HepG2 (cell line): ENCODE data around the gene STX8. TPM values are rescaled to one million over a fixed set of nuclear protein-coding genes. Genes with fewer than 3 reads are reported as not detected.

Experiments used
- ATAC-seq: fragments of 200-7000 bp; cut with Tn5 transposase; 3 replicates; pipeline ENCODE4 v1.9.1; 2020; ENCODE audit warnings: mild to moderate bottlenecking, moderate library complexity
- BruUV-seq: library from RNA; stranded (reverse); fragments of 400-500 nt; replicated peaks from 2 replicates; lab custom pipeline; 2021; lab: Mats Ljungman, UMichigan
- CTCF ChIA-PET: fragments of 300-600 bp; formaldehyde crosslinking; extraction: SDS; loops from one replicate; lab custom pipeline; 2021; ENCODE audit warnings: low total read pairs, inconsistent platforms, low intra/inter-chr PET ratio; lab: Yijun Ruan, JAX
- POLR2A ChIA-PET: fragments of 350-600 bp; sonication (Branson Sonifier 250); formaldehyde crosslinking; loops from one replicate; lab custom pipeline; 2020; ENCODE audit warnings: antibody characterized with exemption, inconsistent platforms; lab: Yijun Ruan, JAX
- DNase-seq: peaks from one replicate; pipeline ENCODE4 v3.0.0-alpha.2; 2015; ENCODE audit warnings: low spot score
- FAIRE-seq: peaks from 3 replicates; lab custom pipeline; 2011; peaks lifted over from hg19 to GRCh38; lab: Jason Lieb, UNC
- H2AFZ ChIP-seq: one replicate; pipeline ENCODE4 v1.6.1; 2011; ENCODE audit warnings: low read length, inconsistent platforms
- H3K27ac ChIP-seq: fragments of 300-600 bp; 3 replicates; pipeline ENCODE4 v1.8.0; 2011; ENCODE audit warnings: mixed run types, mild to moderate bottlenecking, mixed read lengths, low read length, inconsistent platforms; ENCODE audit not compliant: insufficient read depth; ENCODE audit errors: extremely low read length
- H3K27me3 ChIP-seq, 2 experiments: fragments of 200-600 bp in 1 of 2; 2 replicates in 1 of 2; 3 replicates in 1 of 2; pipeline versions ENCODE4 v1.6.0 to v1.8.0; 2011; ENCODE audit warnings: low read length in 2 of 2, mild to moderate bottlenecking in 2 of 2, moderate library complexity in 2 of 2, inconsistent platforms in 1 of 2; ENCODE audit not compliant: insufficient read depth in 2 of 2, control insufficient read depth in 1 of 2
- H3K36me3 ChIP-seq, 2 experiments: fragments of 200-600 bp in 1 of 2; replicated peaks in 1 of 2; 2 replicates in 1 of 2; 3 replicates in 1 of 2; pipeline versions ENCODE4 v1.5.1 to v1.8.0; 2011; ENCODE audit warnings: low read length in 2 of 2, inconsistent platforms in 1 of 2; ENCODE audit not compliant: insufficient read depth in 2 of 2, control insufficient read depth in 1 of 2
- H3K4me1 ChIP-seq: 2 replicates; pipeline ENCODE4 v1.5.1; 2012; ENCODE audit warnings: low read length, inconsistent platforms; ENCODE audit not compliant: insufficient read depth
- H3K4me2 ChIP-seq: 2 replicates; pipeline ENCODE4 v1.6.0; 2011; ENCODE audit warnings: low read depth, low read length, inconsistent platforms
- H3K4me3 ChIP-seq, 3 experiments: fragments of 200-600 bp in 1 of 3; sonication (generic), shearing (Covaris generic) in 1 of 3; replicated peaks in 1 of 3; 2 replicates each; pipeline ENCODE4 v1.5.1; 2011 to 2016; ENCODE audit warnings: low read length in 3 of 3, inconsistent platforms in 2 of 3, low read depth in 2 of 3, mild to moderate bottlenecking in 2 of 3, control low read depth in 1 of 3, mixed read lengths in 1 of 3; ENCODE audit not compliant: insufficient read depth in 1 of 3
- H3K79me2 ChIP-seq: one replicate; pipeline ENCODE4 v1.6.1; 2011; ENCODE audit warnings: low read length, inconsistent platforms; ENCODE audit not compliant: insufficient read depth
- H3K9ac ChIP-seq: 2 replicates; pipeline ENCODE4 v1.6.0; 2011; ENCODE audit warnings: mild to moderate bottlenecking, low read depth, low read length, inconsistent platforms; ENCODE audit not compliant: insufficient read depth
- H3K9me3 ChIP-seq: 2 replicates; pipeline ENCODE4 v1.5.1; 2012; ENCODE audit warnings: mild to moderate bottlenecking, low read length
- H4K20me1 ChIP-seq: 2 replicates; pipeline ENCODE4 v1.6.0; 2011; ENCODE audit warnings: inconsistent platforms, mild to moderate bottlenecking, low read length, moderate library complexity; ENCODE audit not compliant: insufficient read depth
- ARHGAP35 ChIP-seq: sonication (generic); formaldehyde crosslinking; IDR thresholded peaks from 2 replicates; pipeline ENCODE4 v1.9.0; 2022; ENCODE audit warnings: mild to moderate bottlenecking, inconsistent platforms, moderate library complexity, missing genetic modification reagents, borderline replicate concordance
- EED ChIP-seq: sonication (generic); formaldehyde crosslinking; IDR thresholded peaks from 2 replicates; pipeline ENCODE4 v1.5.0; 2020; ENCODE audit warnings: mild to moderate bottlenecking, missing genetic modification reagents
- EP300 ChIP-seq, 3 experiments: sonication (generic) in 1 of 3; formaldehyde crosslinking in 1 of 3; IDR thresholded peaks; 2 replicates each; pipeline versions ENCODE4 v1.5.1 to v1.6.1; 2011 to 2020; ENCODE audit warnings: low read depth in 2 of 3, low read length in 2 of 3, borderline replicate concordance in 1 of 3, improper control_type of control experiment in 1 of 3, mild to moderate bottlenecking in 1 of 3, missing genetic modification reagents in 1 of 3, moderate library complexity in 1 of 3
- HDAC2 ChIP-seq: sonication (generic); formaldehyde crosslinking; IDR thresholded peaks from 2 replicates; pipeline ENCODE4 v1.4.0; 2020; ENCODE audit warnings: missing genetic modification reagents
- JARID2 ChIP-seq: sonication (generic); formaldehyde crosslinking; IDR thresholded peaks from 2 replicates; pipeline ENCODE4 v1.8.1; 2023; ENCODE audit warnings: missing genetic modification reagents, inconsistent platforms; ENCODE audit not compliant: insufficient replicate concordance
- POLR2G ChIP-seq: fragments of 200-400 bp; formaldehyde crosslinking; IDR thresholded peaks from 2 replicates; pipeline ENCODE4 v1.6.1; 2018; ENCODE audit warnings: mild to moderate bottlenecking, low read depth, low read length, moderate library complexity
- RARG ChIP-seq: sonication (generic); formaldehyde crosslinking; IDR thresholded peaks from 2 replicates; pipeline ENCODE4 v1.4.0; 2020; ENCODE audit warnings: low read depth, mild to moderate bottlenecking, missing genetic modification reagents
- ZMAT3 ChIP-seq: sonication (generic); formaldehyde crosslinking; conservative IDR thresholded peaks from 2 replicates; pipeline ENCODE4 v1.7.0; 2021; ENCODE audit warnings: missing genetic modification reagents
- ZNF7 ChIP-seq: IDR thresholded peaks from 2 replicates; pipeline ENCODE4 v1.6.1; 2016; ENCODE audit warnings: missing biosample characterization, missing genetic modification reagents
- ZNF737 ChIP-seq: sonication (generic); formaldehyde crosslinking; IDR thresholded peaks from 2 replicates; pipeline ENCODE4 v1.5.0; 2020; ENCODE audit warnings: missing genetic modification reagents, mild to moderate bottlenecking, borderline replicate concordance
- ZNF747 ChIP-seq: sonication (generic); formaldehyde crosslinking; IDR thresholded peaks from 2 replicates; pipeline ENCODE4 v1.8.1; 2023; ENCODE audit warnings: missing genetic modification reagents, mild to moderate bottlenecking, borderline replicate concordance
- ZNF766 ChIP-seq: sonication (generic); formaldehyde crosslinking; IDR thresholded peaks from 2 replicates; pipeline ENCODE4 v1.5.0; 2020; ENCODE audit warnings: missing genetic modification reagents, borderline replicate concordance
- WGBS: methylation state at CpG from one replicate; pipeline ENCODE4 v1.1.6; 2017; ENCODE audit warnings: low lambda C conversion rate; 5-methylcytosine and 5-hydroxymethylcytosine counted together
- in situ Hi-C: cut with HindIII; loops from 2 replicates; pipeline ENCODE4 v1.10.0; 2017; ENCODE audit warnings: low pct_unique_long_range_greater_than_20kb; ENCODE audit not compliant: extremely low pct_ligation_motif_present
- intact Hi-C: fragments of 100-400 bp; cut with micrococcal nuclease; formaldehyde crosslinking; loops from one replicate; pipeline ENCODE4 v1.10.0; 2022; ENCODE audit not compliant: unreplicated experiment
- polyA plus RNA-seq, 8 experiments: library from polyadenylated mRNA; depleted of rRNA in 3 of 8; stranded (reverse) in 7 of 8; unstranded in 1 of 8; fragments of >200 nt; fragmentation: Illumina TruSeq in 4 of 8; extraction: Trizol in 4 of 8; gene quantifications; 2 replicates each; pipeline versions ENCODE4 v1.2.1 to v1.2.3, GENCODE V29; 2011 to 2016; ENCODE audit warnings: low read depth in 4 of 8, missing spikeins in 1 of 8, mixed read lengths in 1 of 8; ENCODE audit not compliant: insufficient read depth in 1 of 8
- total RNA-seq, 5 experiments: library from RNA; depleted of rRNA; stranded (reverse); fragments of >200 nt; fragmentation: Illumina TruSeq; extraction: Trizol; gene quantifications; 2 replicates each; pipeline ENCODE4 v1.2.3, GENCODE V29; 2016; ENCODE audit warnings: low read depth in 1 of 5
- TF ChIP-seq, protein P1 (sequence below): sonication (generic); formaldehyde crosslinking; IDR thresholded peaks from 2 replicates; pipeline ENCODE4 v1.8.0; 2022; ENCODE audit warnings: missing genetic modification reagents, low read depth, mild to moderate bottlenecking, borderline replicate concordance
- TF ChIP-seq, protein P2 (sequence below): sonication (generic); formaldehyde crosslinking; IDR thresholded peaks from 2 replicates; pipeline ENCODE4 v1.5.1; 2020; ENCODE audit warnings: mild to moderate bottlenecking, missing genetic modification reagents, moderate library complexity
- TF ChIP-seq, protein P3 (sequence below): sonication (generic); formaldehyde crosslinking; IDR thresholded peaks from 2 replicates; pipeline ENCODE4 v1.4.0; 2020; ENCODE audit warnings: missing genetic modification reagents, borderline replicate concordance

STX8 gene
- total and polyA plus RNA-seq, 2 of the 13 experiments (the other 11 are each of a cell fraction or from before 2014, with no cell fraction given), result 36.4 to 53.6 TPM

DNA sequence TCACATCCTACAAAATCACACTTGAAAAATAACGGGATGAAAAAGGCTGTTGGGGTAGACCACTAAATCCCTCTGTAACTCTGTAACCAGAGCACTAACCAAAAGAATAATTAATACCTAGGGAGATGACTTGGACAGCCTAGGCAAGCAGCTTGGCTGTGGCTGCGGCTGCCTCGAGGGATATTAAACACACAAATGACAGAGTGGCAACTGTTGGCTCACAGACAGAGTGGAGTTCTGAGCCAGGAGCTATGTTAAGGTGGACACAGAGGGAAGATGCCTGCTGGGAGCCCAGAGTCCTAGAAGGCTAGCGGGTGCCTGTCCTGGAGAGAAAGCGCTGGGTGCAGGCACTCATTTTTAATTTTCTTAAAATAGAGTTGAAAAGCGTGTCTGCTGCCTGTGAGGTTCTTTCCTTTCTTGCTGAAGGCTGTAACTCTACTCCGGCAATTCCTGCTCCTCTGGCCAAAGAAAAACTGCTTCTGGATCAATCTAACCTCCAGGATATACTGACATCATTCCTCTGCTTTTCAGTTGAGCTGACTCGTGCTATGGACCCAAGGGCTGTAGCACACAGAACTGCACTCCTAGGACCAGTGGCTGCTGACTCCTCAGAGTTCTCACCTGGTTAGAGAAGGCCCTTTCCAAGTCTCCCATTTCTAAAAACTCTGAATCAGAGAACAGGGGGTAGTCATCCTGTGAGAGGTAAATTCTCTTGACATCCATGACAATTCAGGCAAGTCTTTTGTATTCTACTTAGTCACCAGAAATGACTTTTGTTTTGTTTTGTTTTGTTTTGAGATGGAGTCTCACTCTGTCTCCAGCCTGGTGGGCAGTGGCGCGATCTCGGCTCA, 147.9 kb downstream of the STX8 start:
- 93% methylated on average over 11 of the region's 11 CpGs for WGBS
- no peak overlapping the region for H3K4me3 ChIP-seq
- TF ChIP-seq EP300 (IDR thresholded peaks at IDR 0.05; ENCODE audit: low read depth in 2 of 2, low read length in 2 of 2) (no peak), EP300 (CRISPR knock-in tag; IDR thresholded peaks at IDR 0.05; ENCODE audit: borderline replicate concordance) (no peak), POLR2G (no peak), ZNF747 (no peak), ARHGAP35 (CRISPR knock-in tag) (no peak), ZNF766 (CRISPR knock-in tag) (no peak), HDAC2 (no peak), JARID2 (CRISPR knock-in tag) (no peak), RARG (no peak), EED (CRISPR knock-in tag) (no peak), ZMAT3 (CRISPR knock-in tag) (no peak), ZNF737 (CRISPR knock-in tag) (no peak), ZNF7 (CRISPR knock-in tag) (no peak)
- TF ChIP-seq, protein P1, sequence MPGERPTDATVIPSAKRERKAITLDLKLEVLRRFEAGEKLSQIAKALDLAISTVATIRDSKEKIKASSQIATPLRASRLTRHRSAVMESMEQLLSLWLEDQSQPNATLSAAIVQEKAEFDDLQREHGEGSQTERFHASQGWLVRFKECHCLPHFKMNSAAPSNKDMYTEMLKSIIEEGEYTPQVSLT (CRISPR knock-in tag), result no peak
- TF ChIP-seq, protein P2, sequence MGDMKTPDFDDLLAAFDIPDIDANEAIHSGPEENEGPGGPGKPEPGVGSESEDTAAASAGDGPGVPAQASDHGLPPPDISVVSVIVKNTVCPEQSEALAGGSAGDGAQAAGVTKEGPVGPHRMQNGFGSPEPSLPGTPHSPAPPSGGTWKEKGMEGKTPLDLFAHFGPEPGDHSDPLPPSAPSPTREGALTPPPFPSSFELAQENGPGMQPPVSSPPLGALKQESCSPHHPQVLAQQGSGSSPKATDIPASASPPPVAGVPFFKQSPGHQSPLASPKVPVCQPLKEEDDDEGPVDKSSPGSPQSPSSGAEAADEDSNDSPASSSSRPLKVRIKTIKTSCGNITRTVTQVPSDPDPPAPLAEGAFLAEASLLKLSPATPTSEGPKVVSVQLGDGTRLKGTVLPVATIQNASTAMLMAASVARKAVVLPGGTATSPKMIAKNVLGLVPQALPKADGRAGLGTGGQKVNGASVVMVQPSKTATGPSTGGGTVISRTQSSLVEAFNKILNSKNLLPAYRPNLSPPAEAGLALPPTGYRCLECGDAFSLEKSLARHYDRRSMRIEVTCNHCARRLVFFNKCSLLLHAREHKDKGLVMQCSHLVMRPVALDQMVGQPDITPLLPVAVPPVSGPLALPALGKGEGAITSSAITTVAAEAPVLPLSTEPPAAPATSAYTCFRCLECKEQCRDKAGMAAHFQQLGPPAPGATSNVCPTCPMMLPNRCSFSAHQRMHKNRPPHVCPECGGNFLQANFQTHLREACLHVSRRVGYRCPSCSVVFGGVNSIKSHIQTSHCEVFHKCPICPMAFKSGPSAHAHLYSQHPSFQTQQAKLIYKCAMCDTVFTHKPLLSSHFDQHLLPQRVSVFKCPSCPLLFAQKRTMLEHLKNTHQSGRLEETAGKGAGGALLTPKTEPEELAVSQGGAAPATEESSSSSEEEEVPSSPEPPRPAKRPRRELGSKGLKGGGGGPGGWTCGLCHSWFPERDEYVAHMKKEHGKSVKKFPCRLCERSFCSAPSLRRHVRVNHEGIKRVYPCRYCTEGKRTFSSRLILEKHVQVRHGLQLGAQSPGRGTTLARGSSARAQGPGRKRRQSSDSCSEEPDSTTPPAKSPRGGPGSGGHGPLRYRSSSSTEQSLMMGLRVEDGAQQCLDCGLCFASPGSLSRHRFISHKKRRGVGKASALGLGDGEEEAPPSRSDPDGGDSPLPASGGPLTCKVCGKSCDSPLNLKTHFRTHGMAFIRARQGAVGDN (CRISPR knock-in tag), result no peak
- TF ChIP-seq, protein P3, sequence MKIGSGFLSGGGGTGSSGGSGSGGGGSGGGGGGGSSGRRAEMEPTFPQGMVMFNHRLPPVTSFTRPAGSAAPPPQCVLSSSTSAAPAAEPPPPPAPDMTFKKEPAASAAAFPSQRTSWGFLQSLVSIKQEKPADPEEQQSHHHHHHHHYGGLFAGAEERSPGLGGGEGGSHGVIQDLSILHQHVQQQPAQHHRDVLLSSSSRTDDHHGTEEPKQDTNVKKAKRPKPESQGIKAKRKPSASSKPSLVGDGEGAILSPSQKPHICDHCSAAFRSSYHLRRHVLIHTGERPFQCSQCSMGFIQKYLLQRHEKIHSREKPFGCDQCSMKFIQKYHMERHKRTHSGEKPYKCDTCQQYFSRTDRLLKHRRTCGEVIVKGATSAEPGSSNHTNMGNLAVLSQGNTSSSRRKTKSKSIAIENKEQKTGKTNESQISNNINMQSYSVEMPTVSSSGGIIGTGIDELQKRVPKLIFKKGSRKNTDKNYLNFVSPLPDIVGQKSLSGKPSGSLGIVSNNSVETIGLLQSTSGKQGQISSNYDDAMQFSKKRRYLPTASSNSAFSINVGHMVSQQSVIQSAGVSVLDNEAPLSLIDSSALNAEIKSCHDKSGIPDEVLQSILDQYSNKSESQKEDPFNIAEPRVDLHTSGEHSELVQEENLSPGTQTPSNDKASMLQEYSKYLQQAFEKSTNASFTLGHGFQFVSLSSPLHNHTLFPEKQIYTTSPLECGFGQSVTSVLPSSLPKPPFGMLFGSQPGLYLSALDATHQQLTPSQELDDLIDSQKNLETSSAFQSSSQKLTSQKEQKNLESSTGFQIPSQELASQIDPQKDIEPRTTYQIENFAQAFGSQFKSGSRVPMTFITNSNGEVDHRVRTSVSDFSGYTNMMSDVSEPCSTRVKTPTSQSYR (CRISPR knock-in tag), result no peak

More for the DNA sequence above, 147.9 kb downstream of the STX8 start:
- no peak overlapping the region for H3K9ac ChIP-seq
- H3K36me3 ChIP-seq, result no peaks in the 10 kb centered on the region
- no peak for DNase-seq
- BruUV-seq, result no TSS peak
- no peaks in the 10 kb centered on the region for H3K4me1 ChIP-seq
- no peak for ATAC-seq
- H3K4me2 ChIP-seq, result no peak overlapping the region
- ChIA-PET CTCF (no interaction called here), POLR2A (no interaction called here)
- H3K27ac ChIP-seq, result no peak overlapping the region
- no peaks in the 10 kb centered on the region for H4K20me1 ChIP-seq
- no peaks in the 10 kb centered on the region for H3K9me3 ChIP-seq
- intact Hi-C loops, result no loop called here
- no peaks in the 10 kb centered on the region for H3K27me3 ChIP-seq
- FAIRE-seq, result no peak
- no peaks in the 10 kb centered on the region for H3K79me2 ChIP-seq
- in situ Hi-C loops, result no loop called here
- H2AFZ ChIP-seq, result no peak overlapping the region
